GM12878 (cell line): Measurements from ENCODE around the gene KRT14. TPM values are rescaled to one million over a fixed set of nuclear protein-coding genes. Genes with fewer than 3 reads are reported as not detected.
"Not testable (repeated sequence)": the region's sequence is repeated elsewhere in the genome, so short reads cannot be mapped to it uniquely, and the experiment has no call there.

Experiments used
- ATAC-seq: fragments of 200-7000 bp; cut with Tn5 transposase; 3 replicates; pipeline ENCODE4 v1.9.1; 2020; ENCODE audit warnings: mild to moderate bottlenecking, moderate library complexity
- BruUV-seq: library from RNA; stranded (reverse); fragments of 400-500 nt; replicated peaks from 2 replicates; lab custom pipeline; 2021; lab: Mats Ljungman, UMichigan
- CTCF ChIA-PET: fragments of 300-600 bp; sonication (Branson Sonifier 250); formaldehyde crosslinking; extraction: SDS; loops from one replicate; lab custom pipeline; 2021; ENCODE audit warnings: inconsistent platforms; lab: Yijun Ruan, JAX
- POLR2A ChIA-PET: fragments of 350-600 bp; formaldehyde crosslinking; extraction: SDS; loops from one replicate; lab custom pipeline; 2021; ENCODE audit warnings: inconsistent platforms; lab: Charles Lee
- RAD21 ChIA-PET: fragments of 300-600 bp; sonication (Branson Sonifier 250); formaldehyde crosslinking; loops from one replicate; lab custom pipeline; 2023; ENCODE audit warnings: antibody characterized with exemption; ENCODE audit not compliant: unreplicated experiment; lab: Charles Lee
- SMC1A ChIA-PET: fragments of 300-600 bp; sonication (Branson Sonifier 250); formaldehyde crosslinking; loops from one replicate; lab custom pipeline; 2023; ENCODE audit not compliant: unreplicated experiment, uncharacterized antibody; lab: Charles Lee
- DNase-seq: peaks from one replicate; pipeline ENCODE4 v3.0.0-alpha.2; 2011; ENCODE audit warnings: low read depth, low spot score
- FAIRE-seq: peaks from 3 replicates; lab custom pipeline; 2011; peaks lifted over from hg19 to GRCh38; lab: Jason Lieb, UNC
- H2AFZ ChIP-seq: 2 replicates; pipeline ENCODE4 v1.6.0; 2011; ENCODE audit warnings: low read depth, low read length, control low read depth; ENCODE audit not compliant: control insufficient read depth
- H3K27ac ChIP-seq: 2 replicates; pipeline ENCODE4 v1.5.1; 2011; ENCODE audit warnings: control low read depth; ENCODE audit not compliant: control insufficient read depth, insufficient read depth
- H3K27me3 ChIP-seq, 2 experiments: replicated peaks in 1 of 2; 2 replicates each; pipeline versions ENCODE4 v1.6.0 to v1.6.1; 2011; ENCODE audit warnings: low read length in 1 of 2; ENCODE audit not compliant: control insufficient read depth in 2 of 2, insufficient read depth in 2 of 2
- H3K36me3 ChIP-seq, 2 experiments: 2 replicates each; pipeline ENCODE4 v1.5.1; 2011; ENCODE audit warnings: low read length in 1 of 2; ENCODE audit not compliant: control insufficient read depth in 2 of 2, insufficient read depth in 2 of 2
- H3K4me1 ChIP-seq: 2 replicates; pipeline ENCODE4 v1.6.1; 2011; ENCODE audit warnings: mild to moderate bottlenecking, low read length, moderate library complexity, mixed read lengths; ENCODE audit not compliant: control insufficient read depth, insufficient read depth
- H3K4me2 ChIP-seq: 2 replicates; pipeline ENCODE4 v1.6.0; 2011; ENCODE audit warnings: control low read depth; ENCODE audit not compliant: control insufficient read depth, insufficient read depth
- H3K4me3 ChIP-seq: fragments of 200-600 bp; sonication (generic); 2 replicates; pipeline ENCODE4 v1.5.1; 2016
- H3K79me2 ChIP-seq: 2 replicates; pipeline ENCODE4 v1.6.0; 2011; ENCODE audit warnings: low read length; ENCODE audit not compliant: control insufficient read depth, insufficient read depth
- H3K9ac ChIP-seq: 2 replicates; pipeline ENCODE4 v1.8.0; 2011; ENCODE audit warnings: low read length, control low read depth, mixed read lengths; ENCODE audit not compliant: control insufficient read depth, insufficient read depth
- H3K9me3 ChIP-seq: replicated peaks from 3 replicates; pipeline ENCODE4 v1.5.1; 2011; ENCODE audit warnings: mild to moderate bottlenecking, low read length; ENCODE audit not compliant: control insufficient read depth, insufficient read depth
- H4K20me1 ChIP-seq: 2 replicates; pipeline ENCODE4 v1.6.0; 2011; ENCODE audit not compliant: control insufficient read depth, insufficient read depth
- WGBS: methylation state at CpG from one replicate; pipeline ENCODE4 v1.1.6; 2016; ENCODE audit warnings: low lambda C conversion rate; ENCODE audit not compliant: insufficient replicate concordance, insufficient coverage; ENCODE audit errors: missing lambda C conversion rate; 5-methylcytosine and 5-hydroxymethylcytosine counted together
- in situ Hi-C: fragments of 300-500 bp; cut with MboI; formaldehyde crosslinking; loops from 9 replicates; pipeline ENCODE4 v1.14.3; 2018; ENCODE audit warnings: mixed read lengths
- intact Hi-C: fragments of 100-400 bp; cut with micrococcal nuclease; formaldehyde crosslinking; loops from one replicate; pipeline ENCODE4 v1.14.2; 2022; ENCODE audit not compliant: unreplicated experiment
- polyA plus RNA-seq, 11 experiments: library from polyadenylated mRNA; depleted of rRNA in 4 of 11; unstranded in 6 of 11; stranded (reverse) in 5 of 11; fragments of >200 nt; fragmentation: Nextera tagmentation in 4 of 11; fragmentation: Illumina TruSeq in 1 of 11; extraction: Ambion mirVana in 4 of 11; extraction: Trizol in 1 of 11; gene quantifications; 1 replicate in 1 of 11; 2 replicates in 10 of 11; pipeline versions ENCODE4 v1.2.1 to v1.2.3, GENCODE V29; 2011 to 2016; ENCODE audit warnings: inconsistent platforms in 2 of 11, missing spikeins in 2 of 11, low read depth in 1 of 11
- total RNA-seq, 4 experiments: library from RNA; depleted of rRNA in 3 of 4; stranded (reverse); fragments of >200 nt in 3 of 4; fragmentation: Illumina TruSeq in 1 of 4; extraction: Trizol in 1 of 4; gene quantifications; 2 replicates each; pipeline versions ENCODE4 v1.2.1 to v1.2.3, GENCODE V29; 2013 to 2021
- TF ChIP-seq, protein P1 (sequence below), 3 experiments: IDR thresholded peaks in 2 of 3; conservative IDR thresholded peaks in 1 of 3; 2 replicates each; pipeline ENCODE4 v1.5.1; 2011; ENCODE audit warnings: low read depth in 3 of 3, low read length in 3 of 3, mild to moderate bottlenecking in 3 of 3, control low read depth in 2 of 3, moderate library complexity in 2 of 3, inconsistent platforms in 1 of 3, mixed read lengths in 1 of 3; ENCODE audit not compliant: control insufficient read depth in 2 of 3, insufficient read depth in 1 of 3; ENCODE audit errors: extremely low read depth in 1 of 3

KRT14 gene
- total and polyA plus RNA-seq, 10 of the 15 experiments (the other 5 are each of a cell fraction or from before 2014, with no cell fraction given): 1.5 TPM; not detected in 9

GRCh38 chr17:41610061-41610517 is 23.4 kb upstream of the KRT14 start:
- H2AFZ ChIP-seq, H4K20me1 ChIP-seq, H3K27me3 ChIP-seq, POLR2A ChIA-PET, H3K4me3 ChIP-seq: not testable (repeated sequence)
- CTCF ChIA-PET: interaction anchor here (0.7 to 2.3 kb wide), 4 partner anchors 16 to 56 kb away, joined by 3 to 5 read pairs (median 4); no protein-coding TSS in a partner anchor
- 30% methylated on average over 10 of the region's 10 CpGs for WGBS
- TF ChIP-seq, protein P1, sequence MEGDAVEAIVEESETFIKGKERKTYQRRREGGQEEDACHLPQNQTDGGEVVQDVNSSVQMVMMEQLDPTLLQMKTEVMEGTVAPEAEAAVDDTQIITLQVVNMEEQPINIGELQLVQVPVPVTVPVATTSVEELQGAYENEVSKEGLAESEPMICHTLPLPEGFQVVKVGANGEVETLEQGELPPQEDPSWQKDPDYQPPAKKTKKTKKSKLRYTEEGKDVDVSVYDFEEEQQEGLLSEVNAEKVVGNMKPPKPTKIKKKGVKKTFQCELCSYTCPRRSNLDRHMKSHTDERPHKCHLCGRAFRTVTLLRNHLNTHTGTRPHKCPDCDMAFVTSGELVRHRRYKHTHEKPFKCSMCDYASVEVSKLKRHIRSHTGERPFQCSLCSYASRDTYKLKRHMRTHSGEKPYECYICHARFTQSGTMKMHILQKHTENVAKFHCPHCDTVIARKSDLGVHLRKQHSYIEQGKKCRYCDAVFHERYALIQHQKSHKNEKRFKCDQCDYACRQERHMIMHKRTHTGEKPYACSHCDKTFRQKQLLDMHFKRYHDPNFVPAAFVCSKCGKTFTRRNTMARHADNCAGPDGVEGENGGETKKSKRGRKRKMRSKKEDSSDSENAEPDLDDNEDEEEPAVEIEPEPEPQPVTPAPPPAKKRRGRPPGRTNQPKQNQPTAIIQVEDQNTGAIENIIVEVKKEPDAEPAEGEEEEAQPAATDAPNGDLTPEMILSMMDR (IDR thresholded peaks at IDR 0.05 in 2 of 3, conservative IDR thresholded peaks at IDR 0.05 in 1 of 3; ENCODE audit: control insufficient read depth in 2 of 3, extremely low read depth in 1 of 3, insufficient read depth in 1 of 3, low read depth in 3 of 3, low read length in 3 of 3): 0 out of 6 replicates have a peak, but pooled peaks of 1 of the 3 experiments have one; percentile 17
- TF ChIP-seq, all 136 proteins: peak for 1; not testable (repeated sequence) for 135
- BruUV-seq, ATAC-seq, DNase-seq, H3K4me1 ChIP-seq, H3K36me3 ChIP-seq, H3K79me2 ChIP-seq, H3K9me3 ChIP-seq, H3K27ac ChIP-seq, SMC1A ChIA-PET, FAIRE-seq, H3K9ac ChIP-seq, H3K4me2 ChIP-seq, intact Hi-C loops, in situ Hi-C loops: not testable (repeated sequence)
- RAD21 ChIA-PET: interaction anchor here (0.7 kb wide), 1 partner anchor 57 kb away, joined by 3 read pairs; no protein-coding TSS in a partner anchor

DNA sequence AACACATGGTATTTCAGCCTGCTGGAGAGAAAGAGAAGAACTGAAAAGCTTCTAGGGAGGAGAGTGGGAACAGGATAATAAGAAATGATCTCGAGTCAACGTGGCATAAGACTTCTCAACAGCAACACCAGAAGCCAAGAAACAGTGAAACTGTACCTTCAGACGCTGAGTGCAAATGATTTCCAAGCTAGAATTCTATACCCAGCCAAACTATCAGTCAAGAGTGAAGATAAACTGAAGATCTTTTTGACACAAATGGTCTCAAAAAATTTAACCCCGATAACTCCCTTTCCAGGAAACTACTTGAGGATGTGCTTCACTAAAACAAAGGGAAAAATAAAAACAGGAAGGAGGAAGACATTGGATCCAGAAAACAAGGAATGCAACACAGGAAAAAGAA is 20.2 kb upstream of the KRT14 start:
- H3K9me3 ChIP-seq, RAD21 ChIA-PET, H3K9ac ChIP-seq, intact Hi-C loops, in situ Hi-C loops, H3K4me3 ChIP-seq, H4K20me1 ChIP-seq, H3K4me2 ChIP-seq, ATAC-seq, BruUV-seq, DNase-seq, POLR2A ChIA-PET, FAIRE-seq, H3K4me1 ChIP-seq, H2AFZ ChIP-seq, H3K27me3 ChIP-seq, H3K36me3 ChIP-seq, H3K27ac ChIP-seq, CTCF ChIA-PET, H3K79me2 ChIP-seq: not testable (repeated sequence)
- 24% methylated on average over 4 of the region's 4 CpGs for WGBS
- SMC1A ChIA-PET: interaction anchor here (1.3 kb wide), 1 partner anchor 58 kb away, joined by 3 read pairs; no protein-coding TSS in a partner anchor
